Right atrium auricular region (tissue), 2 donors: ENCODE measurements around the gene KCND3. TPM values are rescaled to one million over a fixed set of nuclear protein-coding genes. Genes with fewer than 3 reads are reported as not detected.
A peak's percentile ranks its signal among the peaks of the same experiment; 100 is the strongest.

Experiments used
- DNase-seq: peaks from one replicate; pipeline ENCODE4 v3.0.0-alpha.2; 2019; ENCODE audit warnings: low spot score
- H3K27ac ChIP-seq, 2 donors: fragments of 200-600 bp; sonication (generic); 1 replicate in 1 of 2; 2 replicates in 1 of 2; pipeline ENCODE4 v1.5.1; 2016 to 2019
- H3K27me3 ChIP-seq, 2 donors: fragments of 200-600 bp; sonication (generic); one replicate each; pipeline versions ENCODE4 v1.5.1 to v1.6.0; 2017 to 2019
- H3K36me3 ChIP-seq: fragments of 200-600 bp; sonication (generic); one replicate; pipeline ENCODE4 v1.5.1; 2016
- H3K4me1 ChIP-seq, 2 donors: fragments of 200-600 bp; sonication (generic); one replicate each; pipeline versions ENCODE4 v1.5.1 to v1.6.0; 2017 to 2019
- H3K4me3 ChIP-seq, 2 donors: fragments of 200-600 bp; sonication (generic); 1 replicate in 1 of 2; 2 replicates in 1 of 2; pipeline ENCODE4 v1.5.1; 2017 to 2019; ENCODE audit warnings: mild to moderate bottlenecking in 1 of 2, moderate library complexity in 1 of 2
- H3K9me3 ChIP-seq, 2 donors: fragments of 200-600 bp; sonication (generic); one replicate each; pipeline ENCODE4 v1.5.1; 2019
- total RNA-seq, 2 donors: library from RNA; depleted of rRNA; stranded (reverse); fragments of >200 nt; gene quantifications; one replicate each; pipeline ENCODE4 v1.1.0, GENCODE V29; 2016
- TF ChIP-seq, protein P1 (sequence below), 2 donors: fragments of 200-600 bp; sonication (generic); IDR thresholded peaks; one replicate each; pipeline ENCODE4 v1.5.1; 2019; ENCODE audit warnings: antibody characterized with exemption in 2 of 2

Gene KCND3
- total RNA-seq, 2 donors from 2014 or later: 19.6 to 24.9 TPM

DNA sequence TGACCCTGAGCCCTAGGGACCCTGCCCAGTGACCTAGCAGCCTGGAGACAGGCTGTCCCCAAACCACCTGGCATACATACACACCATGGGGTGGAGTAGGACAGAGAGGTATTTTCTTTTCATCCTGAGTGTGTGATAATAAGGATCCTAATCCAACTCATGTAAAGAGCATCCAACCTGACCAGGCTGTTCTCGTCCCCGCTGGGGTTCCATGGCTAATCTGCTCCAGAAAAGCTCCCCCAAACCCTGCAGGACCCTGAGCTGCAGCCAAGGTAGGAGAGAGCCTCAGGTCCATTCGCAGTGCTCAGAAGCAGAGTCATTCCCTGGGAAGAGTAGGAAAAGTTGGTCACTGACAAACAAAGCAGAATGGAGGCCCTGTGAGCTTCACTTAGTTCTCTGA is 31.4 kb downstream of the KCND3 start:
- H3K4me3 ChIP-seq: no peak overlapping the region
- H3K36me3 ChIP-seq: no peaks in the 10 kb centered on the region
- peak overlapping the region in 1 of 2 donors; percentile 33 for H3K27ac ChIP-seq
- no peaks in the 10 kb centered on the region for H3K27me3 ChIP-seq
- peaks cover 0 to 42% of the 10 kb centered on the region in 2 donors for H3K4me1 ChIP-seq
- DNase-seq: no peak
- TF ChIP-seq, protein P1, sequence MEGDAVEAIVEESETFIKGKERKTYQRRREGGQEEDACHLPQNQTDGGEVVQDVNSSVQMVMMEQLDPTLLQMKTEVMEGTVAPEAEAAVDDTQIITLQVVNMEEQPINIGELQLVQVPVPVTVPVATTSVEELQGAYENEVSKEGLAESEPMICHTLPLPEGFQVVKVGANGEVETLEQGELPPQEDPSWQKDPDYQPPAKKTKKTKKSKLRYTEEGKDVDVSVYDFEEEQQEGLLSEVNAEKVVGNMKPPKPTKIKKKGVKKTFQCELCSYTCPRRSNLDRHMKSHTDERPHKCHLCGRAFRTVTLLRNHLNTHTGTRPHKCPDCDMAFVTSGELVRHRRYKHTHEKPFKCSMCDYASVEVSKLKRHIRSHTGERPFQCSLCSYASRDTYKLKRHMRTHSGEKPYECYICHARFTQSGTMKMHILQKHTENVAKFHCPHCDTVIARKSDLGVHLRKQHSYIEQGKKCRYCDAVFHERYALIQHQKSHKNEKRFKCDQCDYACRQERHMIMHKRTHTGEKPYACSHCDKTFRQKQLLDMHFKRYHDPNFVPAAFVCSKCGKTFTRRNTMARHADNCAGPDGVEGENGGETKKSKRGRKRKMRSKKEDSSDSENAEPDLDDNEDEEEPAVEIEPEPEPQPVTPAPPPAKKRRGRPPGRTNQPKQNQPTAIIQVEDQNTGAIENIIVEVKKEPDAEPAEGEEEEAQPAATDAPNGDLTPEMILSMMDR (IDR thresholded peaks at IDR 0.05): no peak
- no peaks in the 10 kb centered on the region for H3K9me3 ChIP-seq

DNA sequence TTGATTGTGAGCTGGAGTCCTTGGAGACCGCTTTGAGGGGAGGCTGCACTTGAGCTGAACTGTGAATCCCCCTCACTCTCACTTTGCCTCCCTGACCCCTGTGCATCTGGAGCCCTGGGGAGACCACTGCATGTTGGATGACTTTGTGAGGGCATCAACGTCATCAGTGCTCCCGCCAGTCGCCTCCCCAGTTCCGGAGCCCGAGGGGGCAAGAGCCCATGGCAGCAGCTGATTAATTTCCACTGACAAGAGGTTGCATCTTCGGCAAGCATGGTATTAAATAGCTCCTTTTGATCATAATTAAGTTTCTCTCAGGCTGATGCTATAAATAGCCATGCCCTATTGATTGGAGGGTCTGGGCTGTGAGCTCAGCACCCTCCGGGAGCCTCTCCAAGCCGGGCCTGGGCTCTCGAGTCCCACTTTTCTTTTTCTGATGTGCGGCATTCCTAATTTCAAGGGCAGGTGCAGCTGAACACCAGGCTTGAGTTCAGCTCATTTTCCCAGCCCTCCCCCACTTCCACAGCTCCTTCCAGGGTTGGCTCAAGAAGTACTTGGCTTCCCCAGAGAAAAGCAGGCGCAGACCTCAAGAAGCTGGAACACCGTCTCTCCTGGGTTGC is 33.2 kb downstream of the KCND3 start:
- Histone ChIP-seq H3K27me3 (no peaks in the 10 kb centered on the region), H3K36me3 (no peaks in the 10 kb centered on the region), H3K4me1 (peaks cover 0 to 45% of the 10 kb centered on the region in 2 donors), H3K4me3 (no peak overlapping the region), H3K27ac (peak overlapping the region in 1 of 2 donors; percentile 3), H3K9me3 (no peaks in the 10 kb centered on the region)
- TF ChIP-seq, protein P1 (IDR thresholded peaks at IDR 0.05): no peak
- DNase-seq: no peak

DNA sequence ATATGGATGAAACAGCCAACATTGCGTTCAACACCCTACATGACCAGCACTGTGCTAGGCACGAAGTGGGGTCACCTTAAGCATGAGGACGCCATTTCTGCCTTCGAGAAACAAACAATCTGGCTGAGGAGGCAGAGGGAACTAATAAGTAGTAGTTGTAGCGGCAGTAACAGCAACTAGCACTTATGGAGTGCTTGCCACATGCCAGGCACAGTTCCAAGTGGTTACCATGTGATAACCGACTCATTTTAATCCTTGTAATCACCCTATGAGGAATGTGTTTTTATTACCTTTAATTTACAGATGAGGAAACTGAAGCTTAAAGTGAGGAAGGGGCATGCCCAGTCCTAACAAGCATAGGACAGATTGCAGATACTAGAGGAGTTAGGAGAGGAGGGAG is 33.7 kb downstream of the KCND3 start:
- H3K36me3 ChIP-seq: no peaks in the 10 kb centered on the region
- DNase-seq: no peak
- no peaks in the 10 kb centered on the region for H3K9me3 ChIP-seq
- TF ChIP-seq, protein P1 (IDR thresholded peaks at IDR 0.05): no peak
- peak overlapping the region in 1 of 2 donors; percentile 3 for H3K27ac ChIP-seq
- H3K4me3 ChIP-seq: no peak overlapping the region
- H3K27me3 ChIP-seq: no peaks in the 10 kb centered on the region
- peaks cover 0 to 40% of the 10 kb centered on the region in 2 donors for H3K4me1 ChIP-seq

DNA sequence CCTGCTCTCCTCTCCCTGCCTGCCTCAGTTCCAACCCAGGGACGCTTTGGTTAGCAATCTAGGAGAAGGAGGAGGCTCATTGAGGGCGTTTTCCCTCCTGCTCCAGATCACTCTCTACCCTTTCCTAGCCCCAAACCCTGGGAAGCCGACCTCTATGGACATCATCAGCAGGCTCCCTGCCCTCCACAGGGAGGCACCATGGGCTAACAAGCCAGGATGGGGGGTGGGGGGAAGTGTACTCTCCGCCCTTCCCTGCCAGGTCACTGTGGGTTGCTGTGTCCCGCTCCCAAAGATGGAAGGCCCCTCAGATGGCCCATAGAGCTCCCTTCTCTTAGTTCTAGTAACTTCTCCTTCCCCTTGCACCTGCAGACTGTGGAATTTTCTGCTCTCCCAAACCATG is 35.7 kb downstream of the KCND3 start:
- peaks cover 0 to 42% of the 10 kb centered on the region in 2 donors for H3K4me1 ChIP-seq
- no peaks in the 10 kb centered on the region for H3K36me3 ChIP-seq
- no peaks in the 10 kb centered on the region for H3K27me3 ChIP-seq
- H3K4me3 ChIP-seq: no peak overlapping the region
- no peaks in the 10 kb centered on the region for H3K9me3 ChIP-seq
- DNase-seq: no peak
- TF ChIP-seq, protein P1 (IDR thresholded peaks at IDR 0.05): no peak
- H3K27ac ChIP-seq: no peak overlapping the region

DNA sequence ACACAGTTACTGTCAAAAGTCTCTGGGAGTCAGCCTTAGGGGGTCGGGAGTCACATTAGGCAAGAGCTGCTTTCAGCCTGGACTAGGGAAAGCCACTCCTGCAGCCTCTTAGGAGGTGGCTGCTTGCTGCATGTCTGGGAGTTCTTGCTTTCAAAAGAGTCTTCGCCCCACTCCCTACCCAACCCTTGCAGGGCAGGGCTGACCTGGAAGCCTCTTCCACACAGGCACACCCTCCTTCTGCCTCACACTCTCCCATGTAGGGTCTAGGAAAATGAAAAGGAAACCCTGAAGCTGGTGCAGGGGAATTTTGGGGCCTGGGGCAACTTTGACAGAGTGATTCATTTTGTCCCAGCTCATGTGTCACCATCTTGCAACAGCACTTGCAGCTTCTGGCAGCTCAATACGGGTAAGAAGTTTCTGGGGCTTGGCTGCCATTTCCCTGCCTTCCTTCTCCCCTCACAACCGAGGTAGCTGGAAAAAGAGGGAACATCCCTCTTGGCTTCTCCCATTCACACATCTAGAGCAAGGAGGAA is 37.3 kb downstream of the KCND3 start:
- no peaks in the 10 kb centered on the region for H3K27me3 ChIP-seq
- no peak for DNase-seq
- TF ChIP-seq, protein P1 (IDR thresholded peaks at IDR 0.05): no peak
- H3K4me3 ChIP-seq: no peak overlapping the region
- no peaks in the 10 kb centered on the region for H3K36me3 ChIP-seq
- no peaks in the 10 kb centered on the region for H3K9me3 ChIP-seq
- peaks cover 0 to 48% of the 10 kb centered on the region in 2 donors for H3K4me1 ChIP-seq
- H3K27ac ChIP-seq: no peak overlapping the region
